ENCODE results near the gene GLRX3. TPM values are rescaled to one million over a fixed set of nuclear protein-coding genes. Genes with fewer than 3 reads are reported as not detected.

GLRX3 gene
- total and polyA plus RNA-seq, 10 of the 15 experiments (the other 5 are each of a cell fraction or from before 2014, with no cell fraction given), result 94.7 to 209 (median 131) TPM

- TF ChIP-seq ZNF687 (IDR thresholded peaks at IDR 0.05), result no peak
- TF ChIP-seq CTCF (IDR thresholded peaks at IDR 0.05 in 2 of 3, conservative IDR thresholded peaks at IDR 0.05 in 1 of 3; ENCODE audit: control insufficient read depth in 2 of 3, extremely low read depth in 1 of 3, insufficient read depth in 1 of 3, low read depth in 3 of 3, low read length in 3 of 3), result no peak
Observed at GRCh38 chr10:130128062-130128781, 8.0 kb upstream of the GLRX3 start (continued).

- intact Hi-C loops (cut with micrococcal nuclease; ENCODE audit: unreplicated experiment) (loop anchor here (5.0 kb wide), 3 partner anchors 242 to 1917 kb away; no protein-coding TSS in a partner anchor), in situ Hi-C loops (cut with MboI) (no loop called here)
- Histone ChIP-seq H3K4me3 (no peak overlapping the region), H3K9me3 (replicated peaks; ENCODE audit: control insufficient read depth, insufficient read depth, low read length) (no peaks in the 10 kb centered on the region), H3K27me3 (replicated peaks in 1 of 2; ENCODE audit: control insufficient read depth in 2 of 2, insufficient read depth in 2 of 2, low read length in 1 of 2) (no peaks in the 10 kb centered on the region), H3K36me3 (ENCODE audit: control insufficient read depth in 2 of 2, insufficient read depth in 2 of 2, low read length in 1 of 2) (no peaks in the 10 kb centered on the region), H3K79me2 (ENCODE audit: control insufficient read depth, insufficient read depth, low read length) (no peaks in the 10 kb centered on the region), H3K9ac (ENCODE audit: control insufficient read depth, insufficient read depth, low read length) (no peak overlapping the region), H3K27ac (ENCODE audit: control insufficient read depth, insufficient read depth) (no peak overlapping the region), H4K20me1 (ENCODE audit: control insufficient read depth, insufficient read depth) (no peaks in the 10 kb centered on the region), H3K4me1 (ENCODE audit: control insufficient read depth, insufficient read depth, low read length) (no peaks in the 10 kb centered on the region), H2AFZ (ENCODE audit: control insufficient read depth, low read depth, low read length) (no peak overlapping the region), H3K4me2 (ENCODE audit: control insufficient read depth, insufficient read depth) (no peak overlapping the region)
- WGBS (ENCODE audit: insufficient coverage, insufficient replicate concordance, low lambda C conversion rate, missing lambda C conversion rate), result 46% methylated on average over 25 of the region's 27 CpGs
- FAIRE-seq (no peak), ATAC-seq (no peak), DNase-seq (ENCODE audit: low read depth, low spot score) (no peak)
- ChIA-PET CTCF (interaction anchor here (1.2 to 3.8 kb wide), 3 partner anchors 18 to 1097 kb away, joined by 5 to 38 read pairs (median 12); partner anchors contain the start of gene C10orf143), SMC1A (ENCODE audit: uncharacterized antibody, unreplicated experiment) (interaction anchor here (1.6 to 3.9 kb wide), 2 partner anchors 13 to 18 kb away, joined by 6 to 19 read pairs; partner anchors contain the start of gene C10orf143), POLR2A (no interaction called here), RAD21 (ENCODE audit: unreplicated experiment) (interaction anchor here (1.3 kb wide), 1 partner anchor 12 kb away, joined by 3 read pairs; no protein-coding TSS in a partner anchor)
- BruUV-seq (replicated peaks), result no TSS peak
- TF ChIP-seq E2F4 (IDR thresholded peaks at IDR 0.05; ENCODE audit: low read depth, low read length), result no peak
- no peak for TF ChIP-seq PKNOX1 (IDR thresholded peaks at IDR 0.05)
- no peak for TF ChIP-seq ZNF592 (IDR thresholded peaks at IDR 0.05)
Observed at GRCh38 chr10:130128922-130129321, 7.3 kb upstream of the GLRX3 start.
